ENCODE data around the gene SLC7A14. TPM values are rescaled to one million over a fixed set of nuclear protein-coding genes. Genes with fewer than 3 reads are reported as not detected.

Gene SLC7A14
- total RNA-seq, 1 experiment from 2014 or later, result not detected

DNA sequence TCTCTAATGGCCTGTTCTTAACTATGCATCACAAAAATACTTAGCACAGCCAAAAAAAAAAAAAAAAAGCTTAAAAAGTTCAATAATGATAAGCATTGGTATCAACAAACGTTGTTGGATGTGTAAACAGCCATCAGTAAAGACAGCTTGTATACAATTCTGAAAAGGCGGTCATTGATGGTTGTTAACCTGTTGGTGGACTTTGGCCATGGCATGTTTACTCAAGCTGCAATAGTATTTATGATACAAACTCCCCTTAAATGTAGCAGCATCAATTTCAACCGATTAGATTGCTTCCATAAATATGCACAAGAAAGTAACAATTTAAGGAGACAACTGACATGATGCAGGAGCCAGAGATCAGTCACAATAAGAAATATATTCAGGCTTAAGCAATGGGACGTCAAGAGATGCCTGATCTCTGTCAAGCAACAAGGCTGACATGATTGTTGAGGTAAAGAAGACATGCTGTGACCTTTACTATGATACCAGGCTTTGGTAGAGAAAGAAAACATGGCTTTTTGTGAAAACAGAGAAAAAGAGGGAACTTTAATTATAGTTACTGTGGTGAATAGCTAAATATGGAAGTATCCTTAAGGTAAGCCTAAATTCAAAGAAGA is 14.2 kb upstream of the SLC7A14 start:
- ChIA-PET RAD21 (ENCODE audit: low non-redundant PET in 1 of 2, low total read pairs in 2 of 2, uncharacterized antibody in 2 of 2, unreplicated experiment in 2 of 2) (no interaction called here), CTCF (no interaction called here), POLR2A (no interaction called here)
- H3K27ac ChIP-seq (ENCODE audit: low read depth, low read length), result no peak overlapping the region
- no peaks in the 10 kb centered on the region for H3K9me3 ChIP-seq (ENCODE audit: control insufficient read depth in 1 of 2, insufficient read depth in 1 of 2, low read depth in 1 of 2, low read length in 2 of 2)
- no peak overlapping the region for H3K9ac ChIP-seq (ENCODE audit: low read length)
- no peak overlapping the region for H3K4me3 ChIP-seq (replicated peaks in 1 of 2; ENCODE audit: low read depth in 1 of 2, low read length in 2 of 2)
- DNase-seq (ENCODE audit: low read depth, low spot score), result no peak
- TF ChIP-seq, protein P1, sequence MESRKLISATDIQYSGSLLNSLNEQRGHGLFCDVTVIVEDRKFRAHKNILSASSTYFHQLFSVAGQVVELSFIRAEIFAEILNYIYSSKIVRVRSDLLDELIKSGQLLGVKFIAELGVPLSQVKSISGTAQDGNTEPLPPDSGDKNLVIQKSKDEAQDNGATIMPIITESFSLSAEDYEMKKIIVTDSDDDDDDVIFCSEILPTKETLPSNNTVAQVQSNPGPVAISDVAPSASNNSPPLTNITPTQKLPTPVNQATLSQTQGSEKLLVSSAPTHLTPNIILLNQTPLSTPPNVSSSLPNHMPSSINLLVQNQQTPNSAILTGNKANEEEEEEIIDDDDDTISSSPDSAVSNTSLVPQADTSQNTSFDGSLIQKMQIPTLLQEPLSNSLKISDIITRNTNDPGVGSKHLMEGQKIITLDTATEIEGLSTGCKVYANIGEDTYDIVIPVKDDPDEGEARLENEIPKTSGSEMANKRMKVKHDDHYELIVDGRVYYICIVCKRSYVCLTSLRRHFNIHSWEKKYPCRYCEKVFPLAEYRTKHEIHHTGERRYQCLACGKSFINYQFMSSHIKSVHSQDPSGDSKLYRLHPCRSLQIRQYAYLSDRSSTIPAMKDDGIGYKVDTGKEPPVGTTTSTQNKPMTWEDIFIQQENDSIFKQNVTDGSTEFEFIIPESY (IDR thresholded peaks at IDR 0.05; ENCODE audit: extremely low read depth, insufficient replicate concordance, low read length), result no peak
- TF ChIP-seq EZH2phosphoT487 (IDR thresholded peaks at IDR 0.05; ENCODE audit: borderline replicate concordance) (no peak), CEBPB (IDR thresholded peaks at IDR 0.05; ENCODE audit: low read depth) (no peak), SIN3A (IDR thresholded peaks at IDR 0.05; ENCODE audit: low read depth) (no peak), FOSL1 (IDR thresholded peaks at IDR 0.05; ENCODE audit: low read depth) (no peak), TCF7L2 (IDR thresholded peaks at IDR 0.05; ENCODE audit: borderline replicate concordance, extremely low read depth, insufficient read depth, insufficient read length) (no peak), POLR2AphosphoS5 (IDR thresholded peaks at IDR 0.05; ENCODE audit: low read depth, low read length) (no peak), MAX (IDR thresholded peaks at IDR 0.05) (no peak), POLR2A (IDR thresholded peaks at IDR 0.05; ENCODE audit: borderline replicate concordance, extremely low read depth, insufficient read depth, insufficient read length) (no peak), CTCF (IDR thresholded peaks at IDR 0.05 in 2 of 3, conservative IDR thresholded peaks at IDR 0.05 in 1 of 3; ENCODE audit: borderline replicate concordance in 1 of 3, insufficient read depth in 1 of 3, low read depth in 2 of 3, low read length in 2 of 3) (no peak), REST (IDR thresholded peaks at IDR 0.05; ENCODE audit: low read depth) (no peak), EGR1 (IDR thresholded peaks at IDR 0.05; ENCODE audit: low read depth) (no peak), ZNF274 (IDR thresholded peaks at IDR 0.05; ENCODE audit: low read depth, low read length) (no peak), JUND (IDR thresholded peaks at IDR 0.05) (no peak), ELF1 (IDR thresholded peaks at IDR 0.05; ENCODE audit: borderline replicate concordance, low read depth) (no peak)
- intact Hi-C loops (cut with micrococcal nuclease), result no loop called here
- H2AFZ ChIP-seq (ENCODE audit: low read depth, low read length, poor library complexity, severe bottlenecking), result no peak overlapping the region
- no peaks in the 10 kb centered on the region for H3K9me2 ChIP-seq (ENCODE audit: insufficient read depth)
- H4K20me1 ChIP-seq (ENCODE audit: insufficient read depth), result no peaks in the 10 kb centered on the region
- no peaks in the 10 kb centered on the region for H3K4me1 ChIP-seq (ENCODE audit: control insufficient read depth in 1 of 2, insufficient read depth in 2 of 2, low read length in 2 of 2)
- H3K79me2 ChIP-seq (ENCODE audit: insufficient read depth, low read length), result no peaks in the 10 kb centered on the region
- ATAC-seq, result no peak
- BruUV-seq (replicated peaks), result no TSS peak
- H3K36me3 ChIP-seq (ENCODE audit: control insufficient read depth in 1 of 2, insufficient read depth in 2 of 2, low read length in 2 of 2), result no peaks in the 10 kb centered on the region
- H3K27me3 ChIP-seq (ENCODE audit: insufficient read depth, low read length), result no peaks in the 10 kb centered on the region
- no peak overlapping the region for H3K4me2 ChIP-seq (ENCODE audit: low read length)
